ENCODE data around the gene TSEN15.

DNA sequence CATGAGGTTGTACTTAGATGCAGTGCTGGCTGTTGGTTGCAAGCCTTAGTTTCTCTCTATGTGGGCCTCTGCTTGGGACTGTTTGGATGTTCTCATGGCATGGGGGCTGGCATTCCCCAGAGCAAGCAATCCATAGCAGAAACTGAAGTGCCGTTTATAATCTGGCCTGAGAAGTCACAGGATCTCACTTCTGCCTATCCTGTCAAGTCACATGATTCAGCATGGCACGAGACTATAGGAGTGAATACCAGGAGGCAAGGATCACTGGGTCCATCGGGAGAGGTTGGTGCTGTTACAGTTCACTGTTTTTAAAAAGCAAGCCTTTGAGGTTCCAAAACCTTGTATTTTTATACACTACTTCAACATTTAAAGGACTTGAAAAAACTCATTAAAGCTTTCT, 30.7 kb upstream of the TSEN15 start:
- TF ChIP-seq, protein P1, sequence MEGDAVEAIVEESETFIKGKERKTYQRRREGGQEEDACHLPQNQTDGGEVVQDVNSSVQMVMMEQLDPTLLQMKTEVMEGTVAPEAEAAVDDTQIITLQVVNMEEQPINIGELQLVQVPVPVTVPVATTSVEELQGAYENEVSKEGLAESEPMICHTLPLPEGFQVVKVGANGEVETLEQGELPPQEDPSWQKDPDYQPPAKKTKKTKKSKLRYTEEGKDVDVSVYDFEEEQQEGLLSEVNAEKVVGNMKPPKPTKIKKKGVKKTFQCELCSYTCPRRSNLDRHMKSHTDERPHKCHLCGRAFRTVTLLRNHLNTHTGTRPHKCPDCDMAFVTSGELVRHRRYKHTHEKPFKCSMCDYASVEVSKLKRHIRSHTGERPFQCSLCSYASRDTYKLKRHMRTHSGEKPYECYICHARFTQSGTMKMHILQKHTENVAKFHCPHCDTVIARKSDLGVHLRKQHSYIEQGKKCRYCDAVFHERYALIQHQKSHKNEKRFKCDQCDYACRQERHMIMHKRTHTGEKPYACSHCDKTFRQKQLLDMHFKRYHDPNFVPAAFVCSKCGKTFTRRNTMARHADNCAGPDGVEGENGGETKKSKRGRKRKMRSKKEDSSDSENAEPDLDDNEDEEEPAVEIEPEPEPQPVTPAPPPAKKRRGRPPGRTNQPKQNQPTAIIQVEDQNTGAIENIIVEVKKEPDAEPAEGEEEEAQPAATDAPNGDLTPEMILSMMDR (IDR thresholded peaks at IDR 0.05) = no peak
- no peak for TF ChIP-seq POLR2A (IDR thresholded peaks at IDR 0.05)
